Panc1 (cell line): ENCODE measurements around the gene SLC35E2B.
"Not testable (repeated sequence)": the region's sequence is repeated elsewhere in the genome, so short reads cannot be mapped to it uniquely, and the experiment has no call there.

ENCODE experiments used
- CTCF ChIP-seq: fragments of 450-650 bp; IDR thresholded peaks from 2 replicates; pipeline ENCODE4 v1.5.1; 2017; ENCODE audit warnings: mild to moderate bottlenecking
- POLR2AphosphoS5 ChIP-seq: IDR thresholded peaks from 2 replicates; pipeline ENCODE4 v1.6.1; 2012; ENCODE audit warnings: mild to moderate bottlenecking, low read depth, low read length, moderate library complexity
- REST ChIP-seq, 2 experiments: IDR thresholded peaks; 2 replicates each; pipeline ENCODE4 v1.6.1; 2011 to 2012; ENCODE audit warnings: low read depth in 2 of 2, control low read depth in 1 of 2, low read length in 1 of 2, mild to moderate bottlenecking in 1 of 2, moderate library complexity in 1 of 2; ENCODE audit not compliant: insufficient read depth in 1 of 2
- SIN3A ChIP-seq: IDR thresholded peaks from 2 replicates; pipeline ENCODE4 v1.6.1; 2012; ENCODE audit warnings: low read depth, mild to moderate bottlenecking, low read length, moderate library complexity, borderline replicate concordance; ENCODE audit not compliant: insufficient read depth
- TCF7L2 ChIP-seq: IDR thresholded peaks from 2 replicates; pipeline ENCODE4 v1.6.1; 2011; ENCODE audit warnings: mild to moderate bottlenecking, low read depth, low read length, inconsistent platforms

- TF ChIP-seq SIN3A; CTCF; POLR2AphosphoS5; TCF7L2; REST (IDR thresholded peaks at IDR 0.05; ENCODE audit: insufficient read depth in 1 of 2, low read depth in 2 of 2, low read length in 1 of 2): not testable (repeated sequence)
Observed at GRCh38 chr1:1664318-1664717, 28.3 kb downstream of the SLC35E2B start.
